Measurements from ENCODE around the gene ERICH6. TPM values are rescaled to one million over a fixed set of nuclear protein-coding genes. Genes with fewer than 3 reads are reported as not detected.
"Not testable (repeated sequence)": the region's sequence is repeated elsewhere in the genome, so short reads cannot be mapped to it uniquely, and the experiment has no call there.

The ERICH6 gene
- total RNA-seq, 1 experiment from 2014 or later = 0.66 TPM

DNA sequence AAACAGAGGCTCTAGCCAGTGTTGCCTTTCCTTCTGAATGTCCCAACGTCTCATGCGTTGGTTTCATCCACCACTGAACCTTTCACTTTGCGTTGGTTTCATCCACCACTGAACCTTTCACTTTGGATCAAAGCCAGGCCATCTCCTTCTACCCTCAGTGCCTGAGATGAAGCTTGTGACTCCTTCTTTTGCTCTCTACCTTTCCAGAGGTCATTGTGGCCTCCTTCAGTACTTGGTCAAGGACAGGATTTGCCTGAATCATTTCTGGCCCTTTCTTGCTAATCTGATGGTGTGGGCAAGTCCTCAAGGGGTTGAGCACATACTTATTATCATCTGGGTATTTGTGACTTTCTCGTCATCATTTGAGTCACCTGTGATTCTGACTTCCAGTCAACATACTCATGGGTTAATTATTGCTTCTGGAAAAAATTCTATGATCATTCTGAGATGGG, 50.6 kb downstream of the ERICH6 start:
- no peaks in the 10 kb centered on the region for H3K36me3 ChIP-seq
- no peaks in the 10 kb centered on the region for H3K9me3 ChIP-seq
- DNase-seq = no peak
- H3K27me3 ChIP-seq = peaks cover 2% of the 10 kb centered on the region; the same call in 1 of the 2 replicates
- H3K4me3 ChIP-seq = no peak overlapping the region

DNA sequence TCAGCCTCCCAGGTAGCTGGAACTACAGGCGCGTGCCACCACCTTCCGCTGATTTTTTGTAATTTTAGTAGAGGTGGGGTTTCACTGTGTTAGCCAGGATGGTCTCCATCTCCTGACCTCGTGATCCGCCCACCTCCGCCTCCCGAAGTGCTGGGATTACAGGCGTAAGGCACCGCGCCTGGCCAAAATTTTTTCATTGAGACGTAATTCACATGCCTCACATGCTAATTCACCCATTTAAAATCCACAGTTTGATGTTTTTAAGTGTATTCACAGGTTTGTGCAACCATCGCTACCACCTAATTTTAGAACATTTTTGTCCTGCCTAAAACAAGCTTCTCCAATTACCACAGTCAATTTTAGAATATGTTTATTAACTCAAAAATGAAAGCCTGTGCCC, 63.5 kb downstream of the ERICH6 start:
- Histone ChIP-seq H3K36me3 (no peaks in the 10 kb centered on the region), H3K4me3 (no peak overlapping the region), H3K9me3 (peaks cover 3% of the 10 kb centered on the region; the same call in 1 of the 2 replicates), H3K27me3 (no peaks in the 10 kb centered on the region)
- no peak for DNase-seq

DNA sequence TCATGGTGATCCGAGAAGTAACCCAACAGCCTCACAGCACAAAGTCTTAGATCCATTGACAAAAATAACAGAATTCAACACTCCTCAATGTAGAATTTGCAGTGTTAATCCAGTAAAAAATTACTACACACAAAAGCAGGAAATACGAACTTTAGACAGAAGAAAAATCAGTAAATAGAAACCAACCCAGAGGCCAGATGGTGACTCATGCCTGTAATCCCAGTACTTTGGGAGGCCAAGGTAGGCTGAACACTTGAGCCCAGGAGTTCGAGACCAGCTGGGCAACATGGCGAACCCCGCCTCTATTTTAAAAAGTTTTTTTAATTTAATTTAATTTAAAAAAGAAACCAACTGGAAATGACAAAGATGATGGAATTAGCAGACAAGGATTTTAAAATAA, 64.5 kb downstream of the ERICH6 start:
- DNase-seq = peak; percentile 21
- Histone ChIP-seq H3K4me3 (no peak overlapping the region), H3K27me3 (no peaks in the 10 kb centered on the region), H3K9me3 (peaks cover 3% of the 10 kb centered on the region; the same call in 1 of the 2 replicates), H3K36me3 (no peaks in the 10 kb centered on the region)

DNA sequence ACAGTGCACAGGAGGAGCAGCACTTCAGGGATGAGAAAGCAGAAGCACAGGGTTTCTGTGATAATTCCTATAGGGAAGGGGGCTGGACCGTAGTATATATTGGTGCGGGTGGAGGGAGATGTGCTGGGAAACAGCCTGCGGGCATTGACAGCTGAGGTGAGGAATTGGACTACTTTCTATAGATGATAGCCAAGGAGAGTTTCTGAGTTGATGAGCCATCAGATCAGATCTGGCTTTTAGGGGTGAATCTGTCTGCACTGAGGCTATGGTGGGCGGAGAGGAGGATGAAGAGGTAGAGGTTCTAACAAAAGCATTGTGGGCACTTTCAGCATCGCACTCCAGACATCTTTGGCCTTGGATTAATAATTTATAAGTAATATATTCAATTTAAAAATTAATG, 67.5 kb downstream of the ERICH6 start:
- no peak overlapping the region for H3K4me3 ChIP-seq
- DNase-seq = no peak
- no peaks in the 10 kb centered on the region for H3K36me3 ChIP-seq
- H3K9me3 ChIP-seq = peaks cover 3% of the 10 kb centered on the region; the same call in 1 of the 2 replicates
- no peaks in the 10 kb centered on the region for H3K27me3 ChIP-seq

DNA sequence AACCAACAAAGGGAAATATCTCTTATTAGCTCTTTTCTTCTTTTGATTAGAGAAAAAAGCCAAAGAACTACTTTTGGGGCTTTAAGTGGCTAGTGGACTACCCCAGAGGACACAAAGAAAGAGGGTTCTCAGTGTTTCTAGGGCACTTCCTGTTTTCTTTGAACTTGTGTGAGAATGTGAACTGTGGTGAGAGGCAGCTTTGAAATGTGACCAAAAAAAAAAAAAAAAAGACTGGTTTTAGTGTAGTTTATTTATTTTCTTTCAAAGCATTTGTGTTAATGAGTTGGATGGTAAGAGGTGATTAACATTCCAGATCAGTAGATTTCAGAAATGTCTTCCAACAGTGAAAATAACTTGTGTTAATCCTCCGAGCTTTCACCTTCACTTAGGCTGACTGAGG, 68.2 kb downstream of the ERICH6 start:
- H3K36me3 ChIP-seq = peaks cover under 1% of the 10 kb centered on the region; the same call in 1 of the 2 replicates
- H3K27me3 ChIP-seq = no peaks in the 10 kb centered on the region
- H3K9me3 ChIP-seq = peaks cover 2% of the 10 kb centered on the region; the same call in 1 of the 2 replicates
- H3K4me3 ChIP-seq = no peak overlapping the region
- DNase-seq = no peak

DNA sequence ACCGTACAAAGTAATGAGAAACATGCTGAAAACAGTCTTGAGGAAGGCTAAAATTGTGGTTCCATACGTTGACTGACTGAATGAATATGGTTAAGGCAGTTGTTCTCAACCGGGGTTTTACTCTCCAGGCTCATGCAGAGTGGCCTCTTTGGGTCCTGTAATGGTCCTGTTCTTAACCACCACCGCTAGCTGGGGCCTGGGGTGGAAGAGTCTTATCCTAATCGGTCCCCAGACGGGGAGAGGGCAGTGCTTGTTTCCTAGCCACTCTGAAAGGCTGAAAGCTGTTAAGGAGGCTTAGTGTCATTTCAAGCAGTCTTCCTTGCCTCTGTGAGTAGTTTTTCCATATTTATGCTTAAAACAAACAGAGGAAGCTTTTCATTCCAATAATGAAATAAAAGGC, 68.6 kb downstream of the ERICH6 start:
- Histone ChIP-seq H3K9me3 (no peaks in the 10 kb centered on the region), H3K27me3 (no peaks in the 10 kb centered on the region), H3K36me3 (peaks cover 5% of the 10 kb centered on the region; the same call in 1 of the 2 replicates), H3K4me3 (no peak overlapping the region)
- DNase-seq = no peak

DNA sequence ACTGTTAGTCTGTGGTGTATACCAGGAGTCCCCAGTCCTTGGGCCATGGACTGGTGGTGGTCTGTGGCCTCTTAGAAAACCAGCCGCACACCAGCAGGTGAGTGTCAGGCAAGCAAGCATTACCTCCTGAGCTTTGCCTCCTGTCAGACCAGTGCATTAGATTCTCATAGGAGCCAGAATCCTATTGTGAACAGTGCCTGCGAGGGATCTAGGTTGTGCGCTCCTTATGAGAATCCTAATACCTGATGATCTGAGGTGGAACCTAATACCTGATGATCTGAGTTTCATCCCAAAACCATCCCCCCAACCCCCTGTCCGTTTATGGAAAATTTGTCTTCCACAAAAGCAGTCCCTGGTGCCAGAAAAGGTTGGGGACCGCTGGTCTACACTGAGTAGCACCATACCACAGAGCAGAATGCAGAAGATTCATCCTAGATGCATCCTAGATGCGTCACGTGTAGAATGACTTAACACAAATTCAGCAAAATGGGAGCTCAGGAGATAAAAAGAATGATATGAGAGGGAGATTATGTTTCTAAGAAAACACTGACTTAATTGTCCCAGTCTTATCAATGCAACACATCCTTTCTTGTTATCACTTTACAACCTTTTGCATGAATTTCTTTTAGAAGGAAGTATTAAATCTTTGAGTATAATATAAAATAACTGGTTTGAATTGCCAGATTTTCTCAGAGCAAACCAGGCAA, 72.1 kb downstream of the ERICH6 start:
- H3K27me3 ChIP-seq = no peaks in the 10 kb centered on the region
- DNase-seq = no peak

DNA sequence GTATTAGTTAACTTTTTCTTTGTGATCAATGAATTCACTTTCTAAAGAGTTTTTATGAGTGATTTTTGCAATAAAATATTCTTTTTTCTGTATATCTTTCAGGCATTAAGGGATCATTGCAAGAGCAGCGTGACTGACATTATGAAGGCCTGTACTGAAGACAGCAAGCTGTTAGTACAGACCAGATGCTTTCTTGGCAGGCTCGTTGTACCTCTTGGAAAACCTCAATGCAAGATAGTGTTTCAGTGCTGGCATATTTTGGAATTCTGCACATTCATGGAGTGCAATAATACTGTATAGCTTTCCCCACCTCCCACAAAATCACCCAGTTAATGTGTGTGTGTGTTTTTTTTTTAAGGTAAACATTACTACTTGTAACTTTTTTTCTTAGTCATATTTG, 76.2 kb downstream of the ERICH6 start:
- no peak overlapping the region for H3K4me3 ChIP-seq
- no peaks in the 10 kb centered on the region for H3K9me3 ChIP-seq
- peak; percentile 31 for DNase-seq
- no peaks in the 10 kb centered on the region for H3K27me3 ChIP-seq
- peaks cover 36% of the 10 kb centered on the region for H3K36me3 ChIP-seq

More for the DNA sequence above, 72.1 kb downstream of the ERICH6 start:
- no peak overlapping the region for H3K4me3 ChIP-seq
- no peaks in the 10 kb centered on the region for H3K9me3 ChIP-seq
- peaks cover 24% of the 10 kb centered on the region for H3K36me3 ChIP-seq

DNA sequence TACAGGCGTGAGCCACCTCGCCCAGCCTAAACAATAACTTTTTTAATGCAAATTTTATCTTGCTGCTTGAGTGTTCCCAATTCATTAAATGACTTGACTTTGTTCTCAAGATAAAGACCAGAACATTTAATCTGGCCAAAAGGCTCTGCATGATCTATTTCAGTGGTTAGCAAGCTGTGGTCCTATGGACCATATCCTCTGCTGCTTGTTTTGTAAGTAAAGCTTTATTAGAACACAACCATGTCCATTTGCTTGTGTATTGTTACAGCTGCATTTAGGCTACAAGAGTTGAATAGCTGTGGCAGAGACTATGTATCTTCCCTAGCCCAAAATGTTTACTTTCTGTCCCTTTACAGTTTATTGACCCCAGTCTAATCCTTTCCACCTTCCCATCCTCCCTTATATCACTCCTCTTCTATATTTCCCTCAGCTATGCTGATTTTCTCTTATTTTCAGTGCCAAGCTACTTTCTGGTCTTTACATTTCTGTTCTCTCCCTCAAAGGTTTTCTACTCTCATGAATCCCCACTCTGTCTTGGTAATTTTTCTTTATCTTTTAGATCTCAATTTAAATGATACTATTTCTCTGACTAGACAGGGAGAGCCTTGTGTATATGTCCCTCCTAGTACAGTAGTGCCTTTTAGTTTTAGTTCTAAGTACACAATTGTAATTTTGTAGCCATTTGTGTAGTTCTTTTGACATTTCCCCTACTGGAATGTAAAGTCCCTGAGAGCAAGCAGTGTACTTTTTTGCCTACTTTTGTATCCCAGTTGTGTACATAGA, 77.4 kb downstream of the ERICH6 start:
- Histone ChIP-seq H3K9me3 (no peaks in the 10 kb centered on the region), H3K27me3 (no peaks in the 10 kb centered on the region), H3K36me3 (peaks cover 36% of the 10 kb centered on the region), H3K4me3 (no peak overlapping the region)
- DNase-seq = no peak

DNA sequence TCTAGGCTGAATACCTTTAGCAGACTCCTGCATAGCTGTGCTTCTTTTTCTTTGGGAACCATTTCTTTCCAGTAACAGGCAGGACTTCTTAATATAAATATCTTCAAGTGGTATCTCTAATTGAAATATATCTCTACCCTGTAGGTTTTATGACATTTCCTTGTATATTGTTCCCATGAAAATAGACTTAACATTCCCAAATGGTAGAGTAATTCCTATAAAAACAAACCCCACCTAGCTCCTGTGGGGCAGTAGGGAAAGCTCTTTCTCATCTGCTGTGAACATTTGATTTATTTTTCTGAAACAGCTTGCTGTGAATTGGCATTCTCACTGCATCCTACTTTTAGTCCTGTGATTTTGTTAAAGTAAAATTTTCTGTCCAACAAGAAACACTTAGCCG, 79.8 kb downstream of the ERICH6 start:
- H3K9me3 ChIP-seq = no peaks in the 10 kb centered on the region
- H3K4me3 ChIP-seq = no peak overlapping the region
- no peak for DNase-seq
- H3K27me3 ChIP-seq = no peaks in the 10 kb centered on the region
- peaks cover 22% of the 10 kb centered on the region for H3K36me3 ChIP-seq

DNA sequence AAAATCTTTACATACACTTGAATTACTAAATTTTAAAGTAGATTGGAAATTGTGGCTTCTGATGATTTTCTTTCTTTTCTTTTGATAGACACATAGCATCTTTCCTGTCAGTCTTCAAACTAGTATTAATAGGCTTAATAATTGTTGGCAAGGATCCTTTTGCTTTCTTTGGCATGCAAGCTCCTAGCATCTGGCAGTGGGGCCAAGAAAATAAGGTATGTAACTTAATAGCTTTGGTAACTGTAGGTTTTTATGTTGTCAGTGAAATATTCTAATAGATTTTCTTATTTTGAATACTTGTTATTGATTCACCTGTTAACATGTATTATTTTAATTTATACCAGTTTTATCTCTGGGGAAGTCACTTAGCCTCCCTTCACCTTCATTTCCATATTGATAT, 80.8 kb downstream of the ERICH6 start:
- not testable (repeated sequence) for H3K27me3 ChIP-seq, H3K4me3 ChIP-seq, DNase-seq, H3K9me3 ChIP-seq
- peaks cover 24% of the 10 kb centered on the region for H3K36me3 ChIP-seq

DNA sequence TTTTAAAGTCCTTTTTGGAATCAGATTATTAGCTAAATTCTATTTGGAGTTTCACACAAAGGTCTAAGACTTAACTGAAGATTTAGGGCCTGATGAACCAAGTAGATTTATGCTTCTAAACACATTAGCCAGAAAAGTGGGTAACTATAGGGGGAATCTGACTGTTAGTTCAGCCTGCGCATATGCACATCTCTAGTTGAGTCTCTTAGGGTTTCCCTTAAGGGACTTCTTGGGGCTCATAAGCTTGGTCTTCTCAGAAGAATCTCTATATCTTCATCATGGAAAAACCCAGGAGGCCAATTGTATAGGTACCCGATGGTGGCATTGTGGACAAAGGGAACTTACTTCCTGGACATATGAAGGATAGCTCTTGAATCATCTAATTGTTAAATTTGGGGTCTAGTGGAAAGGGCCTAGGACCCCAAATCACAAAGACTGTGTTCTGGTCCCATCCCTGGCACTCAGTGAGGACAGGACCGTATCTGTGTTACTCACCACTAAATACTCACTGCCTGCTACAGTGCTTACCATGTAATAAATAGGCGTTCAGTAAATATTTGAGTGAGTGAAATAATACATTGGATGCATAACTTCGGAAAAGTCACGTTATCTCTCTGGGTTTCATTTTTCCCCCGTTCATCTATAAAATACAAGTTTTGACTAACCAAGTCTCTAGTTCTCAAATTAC, 83.6 kb downstream of the ERICH6 start:
- no peak for DNase-seq
- Histone ChIP-seq H3K4me3 (no peak overlapping the region), H3K9me3 (no peaks in the 10 kb centered on the region), H3K27me3 (no peaks in the 10 kb centered on the region), H3K36me3 (peaks cover 19% of the 10 kb centered on the region)

DNA sequence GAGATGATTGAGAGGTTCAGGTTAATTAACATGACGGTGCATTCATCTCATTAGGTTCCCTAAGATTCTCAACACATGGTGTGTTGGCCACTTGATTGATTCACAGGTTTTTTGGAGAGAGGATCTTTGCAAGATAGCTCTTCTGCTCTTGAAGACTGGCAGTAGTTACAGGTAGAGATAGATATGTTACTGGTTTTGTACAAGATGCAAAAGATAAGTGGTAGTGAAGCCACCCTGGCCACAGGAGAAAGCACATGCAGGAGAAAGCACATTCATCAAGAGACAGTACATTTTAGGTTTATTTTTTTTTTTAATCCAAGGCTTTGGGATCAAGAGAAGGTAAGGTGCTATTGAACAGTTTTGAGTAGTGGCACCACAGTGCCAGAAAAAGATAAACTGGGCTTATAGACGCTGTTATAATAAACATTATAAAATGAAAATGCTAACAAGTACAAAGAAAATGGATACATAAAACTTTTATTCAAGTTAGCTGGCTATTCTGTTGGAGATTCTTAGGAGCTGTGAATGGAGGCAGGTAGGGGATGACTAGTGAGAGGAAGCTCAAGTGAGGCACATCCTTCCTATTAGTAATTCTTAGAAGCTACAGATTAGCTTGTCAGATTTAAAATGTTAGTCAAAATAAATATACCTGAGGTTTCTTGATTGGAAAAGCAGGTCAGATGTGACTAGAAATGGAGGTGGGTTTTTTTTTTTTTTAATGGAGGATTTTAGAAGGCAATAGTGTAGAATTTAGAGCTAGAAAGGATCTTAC, 89.8 kb downstream of the ERICH6 start:
- Histone ChIP-seq H3K4me3 (no peak overlapping the region), H3K36me3 (peaks cover 35% of the 10 kb centered on the region), H3K9me3 (no peaks in the 10 kb centered on the region), H3K27me3 (no peaks in the 10 kb centered on the region)
- no peak for DNase-seq

DNA sequence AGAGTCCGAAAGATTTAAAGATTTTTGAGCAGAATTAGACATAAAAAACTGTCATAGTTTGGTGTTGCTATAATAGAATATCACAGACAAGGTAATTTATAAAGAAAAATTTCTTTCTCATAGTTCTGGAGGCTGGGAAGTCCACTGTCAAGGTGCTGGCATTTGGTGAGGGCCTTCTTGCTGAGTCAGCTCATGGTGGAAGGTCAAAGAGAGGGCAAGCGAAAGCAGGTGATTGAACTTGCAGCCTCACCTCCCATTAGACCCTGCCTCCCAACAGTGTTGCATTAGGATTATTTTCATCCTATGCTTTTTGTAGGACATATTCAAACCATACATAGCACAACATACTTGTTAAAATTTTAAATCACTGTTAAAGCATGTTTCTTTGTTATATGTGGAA, 90.7 kb downstream of the ERICH6 start:
- Histone ChIP-seq H3K4me3 (no peak overlapping the region), H3K36me3 (peaks cover 39% of the 10 kb centered on the region), H3K27me3 (no peaks in the 10 kb centered on the region), H3K9me3 (no peaks in the 10 kb centered on the region)
- no peak for DNase-seq

DNA sequence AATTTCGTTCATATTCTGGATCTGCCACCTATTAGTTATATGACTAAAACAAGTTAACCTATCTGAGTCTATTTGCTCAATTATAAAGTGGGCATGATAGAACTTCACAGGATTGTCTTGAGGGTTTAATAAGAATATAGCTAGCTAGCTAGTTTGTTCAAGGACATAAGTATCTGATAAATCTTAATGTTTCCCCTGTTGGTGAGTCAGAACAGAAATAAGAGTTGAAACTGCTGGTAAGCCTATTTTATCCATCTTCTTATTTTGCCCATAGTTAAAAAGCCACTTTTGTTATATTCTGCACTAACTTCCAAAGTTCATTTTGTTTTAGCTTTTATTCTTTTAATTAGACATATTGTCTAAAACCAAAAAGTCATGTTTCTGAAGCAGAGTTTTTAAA, 91.2 kb downstream of the ERICH6 start:
- DNase-seq = no peak
- no peaks in the 10 kb centered on the region for H3K9me3 ChIP-seq
- peaks cover 40% of the 10 kb centered on the region for H3K36me3 ChIP-seq
- H3K27me3 ChIP-seq = no peaks in the 10 kb centered on the region
- H3K4me3 ChIP-seq = no peak overlapping the region

DNA sequence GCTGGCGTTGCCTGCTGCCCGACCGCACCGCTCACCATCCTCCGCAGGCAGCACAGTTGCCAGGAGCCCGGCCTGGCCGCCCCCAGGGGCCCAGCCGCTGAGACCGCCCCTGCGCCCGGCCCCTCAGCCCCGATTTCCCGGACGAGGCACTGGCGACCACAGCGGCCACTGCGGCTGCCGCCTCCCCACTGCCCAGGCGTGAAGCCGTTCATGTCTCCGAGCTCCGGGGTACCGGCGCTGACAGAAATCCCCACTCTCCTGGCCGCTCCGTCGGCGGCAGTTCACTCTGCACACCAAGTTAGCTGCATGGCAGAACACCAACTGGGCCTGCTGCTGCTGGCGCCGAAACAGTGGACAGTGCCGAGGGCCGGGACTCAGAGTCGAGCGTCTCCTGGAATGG, 92.1 kb downstream of the ERICH6 start:
- Histone ChIP-seq H3K9me3 (no peaks in the 10 kb centered on the region), H3K4me3 (no peak overlapping the region), H3K36me3 (peaks cover 42% of the 10 kb centered on the region), H3K27me3 (no peaks in the 10 kb centered on the region)
- DNase-seq = no peak
